GM21367 (cell line): Measurements from ENCODE around the gene OR14K1.
"Not testable (repeated sequence)": the region's sequence is repeated elsewhere in the genome, so short reads cannot be mapped to it uniquely, and the experiment has no call there.

ENCODE experiments used
- ATAC-seq: cut with Tn5 transposase; IDR thresholded peaks from one replicate; pipeline ENCODE4 v1.9.1; 2021; ENCODE audit not compliant: unreplicated experiment

Gene OR14K1, protein sequence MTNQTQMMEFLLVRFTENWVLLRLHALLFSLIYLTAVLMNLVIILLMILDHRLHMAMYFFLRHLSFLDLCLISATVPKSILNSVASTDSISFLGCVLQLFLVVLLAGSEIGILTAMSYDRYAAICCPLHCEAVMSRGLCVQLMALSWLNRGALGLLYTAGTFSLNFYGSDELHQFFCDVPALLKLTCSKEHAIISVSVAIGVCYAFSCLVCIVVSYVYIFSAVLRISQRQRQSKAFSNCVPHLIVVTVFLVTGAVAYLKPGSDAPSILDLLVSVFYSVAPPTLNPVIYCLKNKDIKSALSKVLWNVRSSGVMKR

DNA sequence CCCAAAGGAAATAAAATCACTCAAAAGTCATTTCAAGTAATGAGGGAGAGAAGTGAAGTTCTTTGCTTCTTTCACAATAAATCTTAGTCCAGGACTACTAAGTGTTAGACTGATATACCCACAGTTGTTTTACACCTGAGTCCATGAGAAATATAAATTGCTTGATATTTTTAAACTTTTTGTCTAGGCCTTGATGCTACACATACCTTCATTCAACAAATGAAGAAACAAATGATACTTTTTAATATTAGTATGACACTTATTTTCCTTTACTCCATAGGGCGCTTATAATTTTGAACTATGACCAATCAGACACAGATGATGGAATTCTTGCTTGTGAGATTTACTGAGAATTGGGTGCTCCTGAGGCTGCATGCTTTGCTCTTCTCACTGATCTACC is at the start of gene OR14K1:
OR14K1 (plus strand) TSS at position 301 of the 400 bp plus-strand sequence; CDS start at position 301, 0 bp downstream.
- no peak for ATAC-seq

DNA sequence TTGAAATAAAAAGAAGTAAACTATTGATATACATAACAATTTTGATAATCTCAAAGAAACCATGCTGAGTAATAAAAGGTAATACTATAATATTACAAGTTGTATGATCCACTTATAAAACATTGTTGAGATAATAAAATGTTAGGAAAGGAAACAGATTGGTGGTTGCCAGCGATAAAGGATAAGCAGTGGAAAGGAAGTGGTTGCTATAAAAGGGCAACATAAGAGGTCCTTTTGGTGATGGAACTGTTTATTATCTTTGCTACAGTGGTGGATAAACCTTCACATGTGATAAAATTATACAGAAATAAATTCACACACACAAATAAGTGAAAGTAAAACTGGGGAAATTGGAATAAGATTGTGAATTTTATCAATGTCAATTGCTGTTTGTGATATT is 37.1 kb upstream of the OR14K1 start:
- no peak for ATAC-seq

DNA sequence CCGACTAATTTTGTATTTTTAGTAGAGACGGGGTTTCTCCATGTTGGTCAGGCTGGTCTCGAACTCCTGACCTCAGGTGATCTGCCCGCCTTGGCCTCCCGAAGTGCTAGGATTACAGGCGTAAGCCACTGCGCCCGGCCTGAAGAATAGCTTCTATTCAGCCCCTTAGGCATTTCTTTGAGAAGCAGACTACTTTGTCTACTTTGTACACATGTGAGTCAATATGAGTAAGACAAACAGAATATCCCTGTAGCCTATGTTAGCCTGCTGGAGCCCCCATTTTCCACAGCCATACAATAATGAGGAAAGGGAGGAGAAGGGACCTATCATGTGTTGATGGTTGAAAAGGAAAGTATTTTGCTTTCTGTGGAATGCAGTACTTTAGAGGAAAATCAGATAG is 27.7 kb upstream of the OR14K1 start:
- not testable (repeated sequence) for ATAC-seq

DNA sequence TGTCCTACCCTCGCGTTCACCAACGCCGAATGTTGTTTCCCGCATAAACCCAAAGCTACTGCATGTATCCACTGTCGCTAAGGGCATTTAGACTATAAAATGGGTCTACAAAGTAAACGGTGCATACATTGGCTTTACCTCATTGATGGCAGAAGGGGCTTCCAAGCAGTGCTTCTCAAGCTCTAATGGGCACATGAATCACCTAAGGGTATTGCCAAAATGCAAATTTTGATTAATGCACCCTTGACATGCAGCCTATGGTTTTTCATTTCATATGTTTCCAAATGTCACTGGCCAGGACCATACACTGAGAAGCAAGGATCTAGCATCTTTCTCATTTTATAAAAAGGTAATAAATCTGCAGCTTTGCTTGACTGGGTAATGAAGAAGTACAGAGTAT is 24.7 kb upstream of the OR14K1 start:
- ATAC-seq, result no peak

DNA sequence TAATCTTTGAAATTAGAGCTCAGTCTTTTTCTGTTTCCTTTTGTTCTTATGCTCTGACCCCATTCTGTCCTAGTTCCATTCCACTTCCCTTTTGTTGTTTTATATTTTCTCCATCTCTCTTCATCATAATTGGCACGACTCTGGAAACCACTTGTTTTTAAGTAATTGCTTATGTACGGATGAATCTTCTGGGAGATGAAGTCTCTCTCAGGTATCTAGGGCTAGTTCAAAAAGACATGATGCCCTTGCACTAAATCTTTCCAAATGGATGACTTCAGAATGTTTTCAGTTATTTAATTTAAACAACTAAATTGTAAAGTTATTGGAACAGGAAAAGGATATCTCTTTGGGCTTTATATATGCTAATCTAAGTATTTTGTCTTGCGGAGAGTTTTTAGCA is 21.9 kb upstream of the OR14K1 start, which contains the start of gene OR6F1:
OR6F1 (minus strand) TSS at position 101 of the 400 bp plus-strand sequence. CDS start 3,891 bp downstream, outside the sequence.
- ATAC-seq, result no peak

DNA sequence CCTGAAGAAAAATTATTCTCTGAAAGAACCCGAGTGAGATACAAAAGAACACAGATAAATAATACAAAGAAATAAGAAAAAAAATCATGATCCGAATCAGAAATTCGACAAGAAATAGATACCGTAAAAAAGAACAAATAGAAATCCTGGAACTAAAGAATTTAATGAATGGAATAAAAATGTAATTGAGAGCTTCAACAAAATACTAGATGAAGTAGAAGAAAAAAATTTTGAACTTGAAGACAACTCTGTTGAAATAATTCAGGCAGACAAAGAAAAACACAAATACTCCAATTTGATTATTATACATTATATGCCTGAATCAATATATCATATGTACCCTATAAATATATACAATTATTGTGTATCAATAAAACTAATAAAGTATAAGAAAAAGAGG is 17.2 kb upstream of the OR14K1 start:
- no peak for ATAC-seq

DNA sequence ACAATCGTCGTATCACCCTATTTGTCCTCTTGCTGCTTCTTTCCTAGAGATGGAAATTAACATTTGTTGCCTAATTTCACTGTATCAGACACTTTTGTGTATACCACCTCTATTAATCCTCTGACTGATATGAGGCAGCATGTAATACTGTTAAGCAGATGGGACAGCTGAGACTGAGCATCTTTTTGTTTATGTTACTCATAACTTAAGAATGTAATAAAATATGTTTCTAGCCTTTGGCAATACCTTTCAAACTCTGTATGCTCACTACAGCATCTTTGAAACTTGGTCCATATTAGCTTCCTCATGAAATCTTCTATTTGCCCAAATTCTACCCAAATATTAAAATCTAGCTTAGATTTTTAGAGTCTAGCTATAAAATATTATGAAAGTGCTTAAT is 2.3 kb downstream of the OR14K1 start:
- no peak for ATAC-seq

DNA sequence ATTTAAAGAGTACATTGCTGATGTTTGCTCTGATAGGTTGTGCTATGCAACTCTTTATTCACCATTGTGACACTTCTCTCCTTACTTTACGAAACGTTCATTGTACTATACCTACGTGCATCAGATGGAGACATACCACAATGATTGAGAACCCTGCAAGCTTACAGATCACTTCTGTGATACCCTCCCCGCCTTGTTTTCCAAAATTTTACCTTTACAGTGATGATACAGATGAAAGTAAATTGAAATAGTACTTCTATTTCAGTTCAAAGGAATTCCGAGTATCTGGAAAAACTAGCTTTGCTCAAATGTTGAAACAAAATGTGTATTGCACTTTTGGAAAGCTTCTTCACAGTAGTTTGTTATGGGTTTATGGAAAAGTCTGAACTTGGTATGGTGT is 3.3 kb downstream of the OR14K1 start:
- ATAC-seq, result no peak

DNA sequence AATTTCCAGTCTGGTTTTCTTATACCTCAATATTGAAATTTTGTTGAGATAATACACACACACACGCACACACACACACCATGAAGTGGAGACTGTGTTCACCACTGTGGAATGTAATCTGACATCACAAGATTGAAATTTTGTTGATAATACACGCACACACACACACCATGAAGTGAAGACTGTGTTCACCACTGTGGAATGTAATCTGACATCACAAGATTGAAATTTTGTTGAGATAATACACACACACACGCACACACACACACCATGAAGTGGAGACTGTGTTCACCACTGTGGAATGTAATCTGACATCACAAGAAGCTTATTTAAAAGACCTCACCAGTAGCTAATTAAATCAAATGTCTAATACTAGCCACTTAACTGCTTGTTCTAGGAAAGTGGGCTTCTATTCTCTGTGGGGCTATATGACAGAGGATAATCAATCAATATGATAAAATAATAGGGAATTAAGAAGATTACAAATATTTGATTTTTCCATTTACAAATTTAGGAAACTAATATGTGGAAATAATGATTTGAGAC is 3.9 kb downstream of the OR14K1 start:
- not testable (repeated sequence) for ATAC-seq

DNA sequence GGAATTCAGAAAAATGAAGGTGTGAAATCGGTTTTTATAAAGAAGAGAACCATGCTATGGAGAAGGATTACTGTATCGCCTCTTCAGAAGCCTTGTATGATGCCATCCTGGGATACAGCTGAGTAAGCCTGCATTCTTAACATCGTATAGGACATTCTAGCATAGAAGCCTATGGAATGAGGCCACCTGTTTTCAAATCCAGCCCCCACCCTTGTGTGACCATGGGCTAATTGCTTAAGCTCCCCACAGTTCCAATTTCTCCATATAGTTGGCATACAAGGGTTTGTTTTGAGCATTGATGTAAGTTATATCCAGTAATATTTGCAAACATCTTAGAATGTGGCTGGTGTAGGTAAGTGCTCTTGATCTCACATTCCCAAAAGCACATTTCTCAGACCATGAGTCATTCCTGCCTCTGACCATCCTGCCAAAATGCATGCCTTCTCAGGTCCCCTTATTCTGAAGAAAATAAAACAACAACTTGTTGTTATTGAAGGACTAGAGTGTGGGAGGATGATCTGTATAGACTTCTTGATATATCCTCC is 8.0 kb downstream of the OR14K1 start:
- no peak for ATAC-seq

DNA sequence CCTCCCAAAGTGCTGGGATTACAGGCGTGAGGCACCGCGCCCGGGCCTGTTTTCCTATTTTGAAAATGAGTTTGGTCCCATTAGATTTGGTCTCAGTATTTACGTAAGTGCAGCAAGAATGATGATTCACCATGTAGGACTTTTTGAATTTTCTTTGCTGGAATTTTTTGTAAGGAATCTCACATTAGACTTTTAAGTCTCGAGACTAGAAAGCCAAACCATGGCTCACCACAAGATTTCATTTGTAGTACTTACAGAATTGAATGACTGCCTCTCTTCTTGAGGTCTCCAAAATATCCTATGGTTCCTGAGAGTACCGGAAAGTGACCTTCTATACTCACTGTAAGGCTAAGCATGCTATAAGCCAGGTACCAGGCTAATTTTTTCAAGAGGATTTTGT is 9.2 kb downstream of the OR14K1 start:
- no peak for ATAC-seq

DNA sequence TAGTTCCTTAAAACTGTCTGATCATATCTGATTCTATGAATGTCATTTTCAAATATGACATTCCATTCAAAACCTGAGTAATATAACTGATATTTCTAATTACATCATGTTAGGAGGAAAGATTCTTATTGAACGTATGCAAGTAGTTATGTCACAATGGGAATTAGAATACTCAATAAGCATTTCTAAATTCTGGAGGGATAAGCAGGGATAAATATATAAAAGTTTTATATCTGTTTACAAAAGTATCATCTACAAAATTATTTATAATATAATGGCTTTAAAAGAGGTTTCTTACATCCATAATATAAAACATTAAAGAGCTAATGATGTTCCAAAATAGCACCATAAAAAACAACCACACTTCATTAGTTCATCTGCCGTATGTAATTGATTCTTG is 9.6 kb downstream of the OR14K1 start, which contains the start of gene OR14A2:
OR14A2 (minus strand) TSS at position 101 of the 400 bp plus-strand sequence.
- no peak for ATAC-seq

DNA sequence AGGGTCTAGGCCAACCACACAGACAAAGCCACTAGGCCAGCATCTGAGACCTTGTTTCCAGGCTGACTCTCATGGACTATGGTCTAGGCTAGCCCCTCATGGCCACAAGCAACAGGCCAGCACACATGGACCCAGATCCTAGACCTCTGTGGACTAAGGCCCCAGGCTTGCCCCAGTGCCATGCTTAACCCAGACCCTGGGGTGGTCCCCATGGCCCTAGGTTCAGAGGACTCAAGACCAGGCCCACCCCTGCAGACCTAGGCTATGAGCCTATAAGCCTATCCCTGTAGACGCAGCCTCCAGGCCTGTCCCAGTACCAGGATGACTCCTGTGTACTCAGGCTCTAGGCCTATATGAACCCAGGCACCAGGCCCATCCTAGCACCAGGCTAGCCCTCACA is 11.5 kb downstream of the OR14K1 start:
- no peak for ATAC-seq

DNA sequence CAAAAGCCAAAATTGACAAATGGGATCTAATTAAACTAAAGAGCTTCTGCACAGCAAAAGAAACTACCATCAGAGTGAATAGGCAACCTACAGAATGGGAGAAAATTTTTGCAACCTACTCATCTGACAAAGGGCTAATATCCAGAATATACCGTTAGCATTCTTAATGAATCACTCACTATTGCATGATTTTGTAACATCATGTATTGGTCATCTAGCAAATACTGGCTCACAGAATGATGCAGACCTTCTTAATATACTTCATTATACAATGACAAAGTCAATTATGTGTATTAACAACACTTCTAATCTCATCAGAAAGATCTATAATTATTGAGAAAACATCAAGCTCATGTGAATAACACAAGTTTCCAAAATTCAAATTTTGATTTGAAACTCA is 15.9 kb downstream of the OR14K1 start:
- ATAC-seq, result not testable (repeated sequence)

DNA sequence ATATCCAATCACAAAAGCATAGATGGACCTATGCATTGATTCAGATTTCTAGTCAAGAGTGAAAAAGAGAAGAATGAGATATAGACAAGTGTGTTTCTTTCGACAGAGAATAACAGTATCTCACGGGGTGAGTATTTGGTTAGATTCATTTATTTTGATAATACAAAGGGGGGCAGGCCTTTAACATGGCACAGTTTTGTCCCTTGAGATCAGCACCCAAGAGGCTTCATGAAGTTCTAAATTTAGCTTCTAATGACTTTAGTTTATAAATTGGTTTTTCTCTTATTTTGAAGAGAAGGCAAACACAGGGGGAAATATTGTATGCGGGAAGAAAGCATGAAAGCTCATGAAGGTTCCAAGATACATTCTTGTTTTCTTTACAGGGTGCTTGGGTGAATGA is 22.0 kb downstream of the OR14K1 start, which contains the start of gene OR1C1:
OR1C1 (minus strand) TSS at position 101 of the 400 bp plus-strand sequence. CDS start 2,150 bp downstream, outside the sequence.
- no peak for ATAC-seq

DNA sequence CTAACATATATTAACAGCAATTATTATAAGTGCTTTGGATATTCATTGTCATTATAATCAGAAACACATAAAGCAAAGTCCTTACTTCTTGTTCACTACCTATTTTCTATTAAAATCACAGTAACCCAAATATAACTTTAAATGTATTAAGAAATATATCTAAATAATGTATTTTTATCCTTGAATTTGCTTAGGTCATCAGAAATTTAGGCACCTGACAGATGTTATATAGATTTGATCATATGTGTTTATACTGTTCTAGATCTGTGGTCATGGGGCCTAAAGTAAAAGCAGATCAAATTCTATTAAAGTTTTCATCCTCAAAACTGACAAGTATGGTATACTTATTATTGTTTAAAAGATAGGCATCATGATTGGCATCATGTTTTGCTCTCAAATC is 31.2 kb downstream of the OR14K1 start:
- no peak for ATAC-seq
